ENCODE results near the gene NDUFA9. TPM values are rescaled to one million over a fixed set of nuclear protein-coding genes. Genes with fewer than 3 reads are reported as not detected.

The NDUFA9 gene
- total RNA-seq, 1 experiment from 2014 or later, result 74.0 TPM

DNA sequence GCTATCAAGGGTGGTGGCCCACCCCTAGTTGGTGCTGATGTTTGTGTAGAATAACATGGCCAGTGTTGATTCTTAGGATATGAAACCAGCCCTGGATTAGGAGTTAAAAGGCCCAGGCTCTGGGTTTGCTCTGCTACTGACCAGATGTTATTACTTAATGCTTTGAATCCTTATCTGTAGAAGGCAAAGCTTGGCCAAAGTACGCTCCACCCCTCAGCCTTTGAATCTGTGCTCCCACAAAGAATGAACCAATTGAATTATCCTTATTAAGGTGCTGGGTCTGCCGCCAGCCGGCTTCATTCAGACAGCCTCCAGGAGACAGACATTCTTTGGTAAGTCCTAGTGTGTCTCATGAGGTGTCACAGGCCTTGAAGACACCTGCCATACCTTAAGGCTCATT lies 41.9 kb upstream of the NDUFA9 start:
- no TSS peak for BruUV-seq (replicated peaks)
- H3K4me1 ChIP-seq (ENCODE audit: control insufficient read depth, insufficient read depth, low read length), result no peaks in the 10 kb centered on the region; the same call in 1 of the 2 replicates
- H3K9me3 ChIP-seq (ENCODE audit: control insufficient read depth, insufficient read depth, low read depth, low read length), result no peaks in the 10 kb centered on the region
- H3K27ac ChIP-seq (ENCODE audit: low read length), result no peak overlapping the region
- H3K36me3 ChIP-seq (ENCODE audit: control insufficient read depth, insufficient read depth, low read length), result no peaks in the 10 kb centered on the region; the same call in 1 of the 2 replicates
- ChIA-PET CTCF (no interaction called here), POLR2A (no interaction called here)
- ATAC-seq (no peak), DNase-seq (ENCODE audit: low read depth, low spot score) (no peak)
- no peak for TF ChIP-seq SIN3A (IDR thresholded peaks at IDR 0.05; ENCODE audit: borderline replicate concordance, insufficient read depth, low read depth, low read length)
- no peak overlapping the region for H3K4me3 ChIP-seq (ENCODE audit: low read depth in 2 of 2, low read length in 2 of 2)
- intact Hi-C loops (cut with micrococcal nuclease; ENCODE audit: unreplicated experiment) (no loop called here), in situ Hi-C loops (cut with HindIII; ENCODE audit: low pct_unique_long_range_greater_than_20kb, low sequenced_read_pairs) (no loop called here)
- no peaks in the 10 kb centered on the region; the same call in 1 of the 2 replicates for H3K27me3 ChIP-seq (ENCODE audit: control insufficient read depth, insufficient read depth, low read length)

DNA sequence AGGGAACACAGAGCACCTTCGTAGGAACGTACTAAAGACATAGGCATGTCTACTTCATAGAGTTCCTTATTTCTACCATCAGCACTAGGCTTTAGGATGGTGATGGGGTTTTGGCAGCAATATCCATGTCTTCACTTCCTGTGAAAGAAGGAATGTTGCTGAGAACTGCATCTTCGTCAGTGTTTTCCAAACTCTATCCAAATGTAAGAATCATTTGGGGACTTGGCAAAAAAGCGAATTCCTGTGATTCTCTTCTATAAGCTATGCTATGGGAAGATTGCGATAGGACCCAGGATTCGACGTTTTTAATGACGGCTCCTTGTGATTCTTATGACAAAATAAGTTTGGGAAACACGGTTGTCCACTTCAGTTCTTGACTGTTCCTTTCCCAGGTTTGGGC lies 39.8 kb upstream of the NDUFA9 start:
- ChIA-PET POLR2A (no interaction called here), CTCF (no interaction called here)
- no peak for DNase-seq (ENCODE audit: low read depth, low spot score)
- in situ Hi-C loops (cut with HindIII; ENCODE audit: low pct_unique_long_range_greater_than_20kb, low sequenced_read_pairs) (no loop called here), intact Hi-C loops (cut with micrococcal nuclease; ENCODE audit: unreplicated experiment) (no loop called here)
- Histone ChIP-seq H3K27ac (ENCODE audit: low read length) (no peak overlapping the region), H3K9me3 (ENCODE audit: control insufficient read depth, insufficient read depth, low read depth, low read length) (no peaks in the 10 kb centered on the region), H3K36me3 (ENCODE audit: control insufficient read depth, insufficient read depth, low read length) (no peaks in the 10 kb centered on the region; the same call in 1 of the 2 replicates), H3K27me3 (ENCODE audit: control insufficient read depth, insufficient read depth, low read length) (no peaks in the 10 kb centered on the region), H3K4me1 (ENCODE audit: control insufficient read depth, insufficient read depth, low read length) (no peaks in the 10 kb centered on the region; the same call in 1 of the 2 replicates), H3K4me3 (ENCODE audit: low read depth in 2 of 2, low read length in 2 of 2) (no peak overlapping the region)
- no peak for ATAC-seq
- no TSS peak for BruUV-seq (replicated peaks)
- TF ChIP-seq, protein P1, sequence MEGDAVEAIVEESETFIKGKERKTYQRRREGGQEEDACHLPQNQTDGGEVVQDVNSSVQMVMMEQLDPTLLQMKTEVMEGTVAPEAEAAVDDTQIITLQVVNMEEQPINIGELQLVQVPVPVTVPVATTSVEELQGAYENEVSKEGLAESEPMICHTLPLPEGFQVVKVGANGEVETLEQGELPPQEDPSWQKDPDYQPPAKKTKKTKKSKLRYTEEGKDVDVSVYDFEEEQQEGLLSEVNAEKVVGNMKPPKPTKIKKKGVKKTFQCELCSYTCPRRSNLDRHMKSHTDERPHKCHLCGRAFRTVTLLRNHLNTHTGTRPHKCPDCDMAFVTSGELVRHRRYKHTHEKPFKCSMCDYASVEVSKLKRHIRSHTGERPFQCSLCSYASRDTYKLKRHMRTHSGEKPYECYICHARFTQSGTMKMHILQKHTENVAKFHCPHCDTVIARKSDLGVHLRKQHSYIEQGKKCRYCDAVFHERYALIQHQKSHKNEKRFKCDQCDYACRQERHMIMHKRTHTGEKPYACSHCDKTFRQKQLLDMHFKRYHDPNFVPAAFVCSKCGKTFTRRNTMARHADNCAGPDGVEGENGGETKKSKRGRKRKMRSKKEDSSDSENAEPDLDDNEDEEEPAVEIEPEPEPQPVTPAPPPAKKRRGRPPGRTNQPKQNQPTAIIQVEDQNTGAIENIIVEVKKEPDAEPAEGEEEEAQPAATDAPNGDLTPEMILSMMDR (IDR thresholded peaks at IDR 0.05), result no peak
- no peak for TF ChIP-seq POLR2AphosphoS5 (IDR thresholded peaks at IDR 0.05; ENCODE audit: low read depth, low read length)
- no peak for TF ChIP-seq TCF7L2 (IDR thresholded peaks at IDR 0.05; ENCODE audit: low read depth, low read length)
- TF ChIP-seq, protein P2, sequence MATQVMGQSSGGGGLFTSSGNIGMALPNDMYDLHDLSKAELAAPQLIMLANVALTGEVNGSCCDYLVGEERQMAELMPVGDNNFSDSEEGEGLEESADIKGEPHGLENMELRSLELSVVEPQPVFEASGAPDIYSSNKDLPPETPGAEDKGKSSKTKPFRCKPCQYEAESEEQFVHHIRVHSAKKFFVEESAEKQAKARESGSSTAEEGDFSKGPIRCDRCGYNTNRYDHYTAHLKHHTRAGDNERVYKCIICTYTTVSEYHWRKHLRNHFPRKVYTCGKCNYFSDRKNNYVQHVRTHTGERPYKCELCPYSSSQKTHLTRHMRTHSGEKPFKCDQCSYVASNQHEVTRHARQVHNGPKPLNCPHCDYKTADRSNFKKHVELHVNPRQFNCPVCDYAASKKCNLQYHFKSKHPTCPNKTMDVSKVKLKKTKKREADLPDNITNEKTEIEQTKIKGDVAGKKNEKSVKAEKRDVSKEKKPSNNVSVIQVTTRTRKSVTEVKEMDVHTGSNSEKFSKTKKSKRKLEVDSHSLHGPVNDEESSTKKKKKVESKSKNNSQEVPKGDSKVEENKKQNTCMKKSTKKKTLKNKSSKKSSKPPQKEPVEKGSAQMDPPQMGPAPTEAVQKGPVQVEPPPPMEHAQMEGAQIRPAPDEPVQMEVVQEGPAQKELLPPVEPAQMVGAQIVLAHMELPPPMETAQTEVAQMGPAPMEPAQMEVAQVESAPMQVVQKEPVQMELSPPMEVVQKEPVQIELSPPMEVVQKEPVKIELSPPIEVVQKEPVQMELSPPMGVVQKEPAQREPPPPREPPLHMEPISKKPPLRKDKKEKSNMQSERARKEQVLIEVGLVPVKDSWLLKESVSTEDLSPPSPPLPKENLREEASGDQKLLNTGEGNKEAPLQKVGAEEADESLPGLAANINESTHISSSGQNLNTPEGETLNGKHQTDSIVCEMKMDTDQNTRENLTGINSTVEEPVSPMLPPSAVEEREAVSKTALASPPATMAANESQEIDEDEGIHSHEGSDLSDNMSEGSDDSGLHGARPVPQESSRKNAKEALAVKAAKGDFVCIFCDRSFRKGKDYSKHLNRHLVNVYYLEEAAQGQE (IDR thresholded peaks at IDR 0.05; ENCODE audit: insufficient read depth in 1 of 2, low read depth in 2 of 2, low read length in 1 of 2), result no peak
- TF ChIP-seq SIN3A (IDR thresholded peaks at IDR 0.05; ENCODE audit: borderline replicate concordance, insufficient read depth, low read depth, low read length), result no peak

DNA sequence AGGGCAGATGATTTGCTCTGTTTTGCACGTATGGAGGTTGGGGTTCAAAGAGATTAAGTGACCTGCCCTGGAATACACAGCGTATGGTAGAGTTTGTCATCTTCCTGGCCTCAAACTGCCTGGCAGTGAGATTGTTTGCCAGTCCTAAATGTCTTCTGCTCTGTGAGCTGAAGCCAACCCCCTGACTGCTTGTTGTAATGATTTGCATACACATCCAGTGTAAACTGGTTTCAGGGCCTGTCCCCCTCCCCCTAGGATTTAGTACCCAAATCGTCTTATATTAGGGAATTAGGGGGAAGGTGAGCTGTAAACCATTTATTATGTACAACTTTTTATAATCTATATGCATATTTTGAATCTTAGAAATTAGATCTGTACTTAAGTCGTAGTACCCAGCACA lies 38.4 kb upstream of the NDUFA9 start:
- no TSS peak for BruUV-seq (replicated peaks)
- Histone ChIP-seq H3K9me3 (ENCODE audit: control insufficient read depth, insufficient read depth, low read depth, low read length) (no peaks in the 10 kb centered on the region), H3K36me3 (ENCODE audit: control insufficient read depth, insufficient read depth, low read length) (no peaks in the 10 kb centered on the region), H3K4me3 (ENCODE audit: low read depth in 2 of 2, low read length in 2 of 2) (no peak overlapping the region), H3K4me1 (ENCODE audit: control insufficient read depth, insufficient read depth, low read length) (no peaks in the 10 kb centered on the region; the same call in 1 of the 2 replicates), H3K27ac (ENCODE audit: low read length) (no peak overlapping the region), H3K27me3 (ENCODE audit: control insufficient read depth, insufficient read depth, low read length) (no peaks in the 10 kb centered on the region)
- intact Hi-C loops (cut with micrococcal nuclease; ENCODE audit: unreplicated experiment) (no loop called here), in situ Hi-C loops (cut with HindIII; ENCODE audit: low pct_unique_long_range_greater_than_20kb, low sequenced_read_pairs) (no loop called here)
- ChIA-PET POLR2A (no interaction called here), CTCF (no interaction called here)
- ATAC-seq, result no peak
- no peak for TF ChIP-seq POLR2AphosphoS5 (IDR thresholded peaks at IDR 0.05; ENCODE audit: low read depth, low read length)
- TF ChIP-seq, protein P2 (IDR thresholded peaks at IDR 0.05; ENCODE audit: insufficient read depth in 1 of 2, low read depth in 2 of 2, low read length in 1 of 2), result no peak
- TF ChIP-seq, protein P1 (IDR thresholded peaks at IDR 0.05), result no peak
- DNase-seq (ENCODE audit: low read depth, low spot score), result no peak

All from Panc1 (cell line).